ENCODE measurements around the gene CNKSR3. TPM values are rescaled to one million over a fixed set of nuclear protein-coding genes. Genes with fewer than 3 reads are reported as not detected.

Gene CNKSR3
- total RNA-seq, 1 donor from 2014 or later, result not detected

DNA sequence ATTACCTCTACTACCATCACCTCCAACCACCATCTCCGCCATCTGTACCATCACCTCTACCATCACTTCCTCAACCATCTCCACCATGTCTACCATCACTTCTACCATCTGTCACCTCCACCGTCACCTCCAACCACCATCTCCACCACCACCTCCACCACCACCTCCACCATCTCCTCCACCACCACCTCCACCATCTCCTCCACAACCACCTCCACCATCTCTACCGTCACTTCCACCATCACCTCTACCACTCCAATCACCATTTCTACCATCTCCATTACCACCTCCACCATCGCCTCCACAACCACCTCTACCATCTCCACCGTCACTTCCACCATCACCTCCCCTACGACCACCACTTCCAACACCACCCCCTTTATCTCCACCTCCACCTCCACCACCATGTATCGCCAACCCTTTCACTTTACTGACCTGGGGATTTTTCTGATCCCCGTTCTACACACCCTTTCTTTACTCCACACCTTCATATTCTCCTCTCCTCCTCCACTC lies 156.2 kb downstream of the CNKSR3 start:
- intact Hi-C loops (cut with micrococcal nuclease), result no loop called here

DNA sequence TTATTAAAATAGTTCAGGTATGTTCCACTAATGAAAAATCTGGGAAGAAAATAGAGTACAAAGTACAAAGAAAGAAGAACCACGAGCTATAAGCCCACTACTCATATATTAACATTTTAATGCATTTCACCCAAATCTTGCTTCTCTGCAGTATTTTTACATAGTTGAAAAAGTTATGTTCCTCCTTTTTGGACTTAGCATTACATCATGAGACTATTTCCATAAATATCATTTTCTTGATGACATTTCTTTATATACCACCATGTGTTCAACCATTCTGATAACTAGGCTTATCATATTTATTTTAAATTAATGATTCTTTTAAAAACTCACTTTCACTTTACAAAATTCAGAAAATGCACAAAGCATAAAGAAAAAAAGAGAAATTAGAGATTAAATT lies 156.9 kb downstream of the CNKSR3 start:
- intact Hi-C loops (cut with micrococcal nuclease), result no loop called here

DNA sequence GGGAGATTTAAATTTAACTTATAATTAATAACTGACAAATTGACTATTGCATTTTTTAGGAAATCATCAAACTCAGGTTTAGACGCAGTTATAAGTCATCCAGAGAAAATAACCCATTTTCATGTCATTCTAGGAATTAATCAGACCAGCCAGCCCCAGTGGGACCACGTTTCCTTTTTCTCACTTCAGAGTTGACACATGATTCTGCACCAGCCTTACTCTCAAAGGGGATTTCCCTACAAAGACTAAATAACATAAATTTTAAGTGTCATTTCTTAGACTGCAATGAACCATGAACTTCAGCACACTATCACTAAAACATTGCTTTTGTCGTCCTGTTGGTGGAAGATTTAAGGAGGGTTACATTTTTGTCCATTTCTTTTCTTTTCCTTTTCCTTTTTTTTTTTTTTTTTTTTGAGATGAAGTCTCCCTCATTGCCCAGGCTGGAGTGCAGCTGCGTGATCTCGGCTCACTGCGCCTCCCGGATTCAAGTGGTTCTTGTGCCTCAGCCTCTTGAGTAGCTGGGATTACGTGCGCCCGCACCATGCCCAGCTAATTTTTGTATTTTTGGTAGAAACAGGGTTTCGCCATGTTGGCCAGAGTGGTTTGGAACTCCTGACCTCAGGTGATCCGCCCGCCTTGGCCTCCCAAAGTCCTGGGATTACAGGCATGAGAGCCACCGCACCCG lies 157.4 kb downstream of the CNKSR3 start:
- intact Hi-C loops (cut with micrococcal nuclease), result no loop called here

DNA sequence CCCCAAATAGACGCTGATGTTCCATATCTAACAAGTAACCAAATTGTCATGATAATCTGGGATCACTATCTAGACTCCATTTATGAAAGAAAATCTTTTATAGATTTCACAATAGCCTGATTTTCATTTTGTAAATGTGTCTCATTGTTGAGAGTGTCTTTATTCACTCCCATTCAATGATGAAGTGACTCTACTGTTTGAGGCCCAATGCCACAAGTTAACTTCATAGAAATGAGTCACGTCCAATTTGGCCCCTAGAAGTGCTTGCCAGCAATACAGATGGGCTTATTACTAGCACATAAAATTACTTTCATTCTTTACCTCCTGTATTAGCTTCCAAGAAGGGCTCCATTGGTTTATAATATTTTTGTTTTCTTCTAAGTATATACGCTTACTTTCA lies 160.2 kb downstream of the CNKSR3 start:
- intact Hi-C loops (cut with micrococcal nuclease), result no loop called here

DNA sequence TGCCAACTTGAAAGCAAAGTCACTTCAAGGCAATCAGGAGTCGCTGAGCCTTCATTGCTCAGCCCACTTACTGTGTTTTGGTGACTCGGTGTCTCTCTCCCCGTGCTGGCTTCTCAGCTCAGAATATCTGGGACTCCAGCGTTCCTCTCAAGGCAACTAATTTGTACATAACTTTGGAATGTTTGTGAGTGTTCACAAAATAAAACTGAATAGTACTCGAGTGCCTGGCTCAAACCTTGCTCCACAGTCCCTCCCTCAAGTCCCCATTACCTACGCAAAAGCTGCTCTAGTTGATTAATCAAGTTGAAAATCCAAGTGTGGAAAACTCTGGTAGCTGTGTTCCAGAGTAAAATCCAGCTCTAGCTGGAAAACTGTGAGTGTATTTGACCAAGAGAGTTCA lies 162.5 kb downstream of the CNKSR3 start:
- intact Hi-C loops (cut with micrococcal nuclease), result no loop called here

DNA sequence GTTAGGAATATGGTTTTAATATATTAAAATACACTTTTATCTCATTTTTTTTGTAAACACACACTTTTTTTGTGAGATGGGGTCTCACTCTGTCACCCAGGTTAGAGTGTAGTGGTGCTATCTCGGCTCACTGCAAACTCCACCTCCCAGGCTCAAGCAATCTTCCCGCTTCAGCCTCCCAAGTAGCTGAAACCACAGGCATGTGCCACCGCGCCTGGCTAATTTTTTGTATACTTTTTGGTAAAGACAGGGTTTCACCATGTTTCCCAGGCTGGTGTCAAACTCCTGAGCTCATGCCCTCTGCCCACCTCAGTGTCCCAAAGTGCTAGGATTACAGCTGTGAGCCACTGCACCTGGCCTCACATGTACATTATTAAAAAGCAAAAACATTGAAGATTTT lies 164.7 kb downstream of the CNKSR3 start:
- intact Hi-C loops (cut with micrococcal nuclease), result no loop called here

DNA sequence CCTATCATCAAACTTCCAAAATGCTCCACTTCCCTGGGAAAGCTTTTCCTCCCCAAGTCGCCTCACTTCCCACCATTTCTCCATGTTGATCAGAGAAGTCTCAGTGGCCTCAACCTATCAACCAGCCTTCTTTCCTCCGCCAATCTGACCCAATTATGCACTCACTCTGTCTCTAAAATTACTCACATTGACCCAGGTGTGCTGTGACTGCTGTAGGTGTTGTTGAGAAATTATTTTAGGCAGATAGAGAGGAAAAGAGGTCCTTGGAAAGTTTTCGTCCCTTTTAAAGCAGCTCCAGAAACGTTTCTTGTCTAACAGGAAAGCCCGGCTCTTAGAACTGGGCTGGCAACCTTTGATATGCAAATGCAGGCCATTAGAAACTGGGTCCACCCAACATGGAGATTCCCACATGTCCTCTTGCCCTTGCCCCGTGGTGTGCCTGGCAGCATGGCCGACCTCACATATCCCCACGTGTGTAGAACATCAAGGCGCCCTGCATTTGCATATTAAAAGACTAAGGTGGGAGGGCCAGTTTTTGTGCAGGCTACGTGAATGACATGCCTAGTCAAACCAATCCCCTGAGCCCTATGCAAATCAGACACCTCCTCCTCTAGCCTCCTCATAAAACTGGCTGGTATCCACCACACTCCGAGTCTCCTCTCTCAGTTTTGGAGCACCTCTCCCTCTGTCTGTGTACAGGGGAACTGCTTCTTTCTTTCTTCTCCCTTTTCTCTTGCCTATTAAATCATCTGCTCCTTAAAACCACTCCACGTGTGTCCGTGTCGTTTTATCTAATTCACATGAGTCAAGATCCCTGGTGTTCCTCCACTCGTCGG lies 166.8 kb downstream of the CNKSR3 start:
- intact Hi-C loops (cut with micrococcal nuclease), result no loop called here

DNA sequence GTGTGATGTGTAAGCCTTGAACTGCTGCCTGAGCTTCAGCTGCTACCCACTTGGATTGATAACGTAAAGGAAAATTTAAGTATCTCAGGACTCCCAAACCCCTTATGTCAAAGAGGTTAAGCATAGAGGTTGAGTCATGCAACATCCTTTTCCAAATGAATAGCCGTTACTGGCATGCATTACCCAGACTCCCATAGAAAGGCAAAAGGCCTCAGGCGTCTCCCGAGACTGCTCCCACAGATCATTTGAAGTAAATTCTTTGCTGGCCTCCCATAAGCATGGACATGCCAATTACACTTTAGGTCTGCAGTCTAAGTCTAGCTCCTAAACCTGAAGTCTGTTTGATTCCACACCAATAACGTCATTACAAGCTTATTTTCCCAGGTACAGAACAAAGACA lies 168.6 kb downstream of the CNKSR3 start:
- intact Hi-C loops (cut with micrococcal nuclease), result no loop called here

DNA sequence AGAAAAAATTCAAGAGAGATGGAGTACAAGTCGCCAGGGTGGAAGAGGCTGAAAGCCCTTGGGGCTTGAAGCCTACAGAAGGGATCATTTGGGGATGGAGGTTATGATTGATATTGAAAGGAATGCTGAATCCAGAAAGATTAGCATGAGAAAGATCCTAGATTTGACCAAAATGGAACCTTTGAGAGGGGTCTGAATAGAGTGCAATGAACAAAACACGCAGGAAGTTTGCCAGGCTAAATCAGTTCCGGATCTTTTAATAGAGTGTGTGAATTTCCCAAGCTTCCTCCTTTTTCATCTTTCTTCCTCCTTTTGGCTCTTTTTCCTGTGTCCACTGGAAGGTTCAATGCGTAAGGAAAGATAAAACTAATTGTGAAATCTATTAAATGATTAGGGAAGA lies 169.1 kb downstream of the CNKSR3 start:
- intact Hi-C loops (cut with micrococcal nuclease), result no loop called here

Other genes with a start within 250 kb of the CNKSR3 start
- gene IPCEF1, start 153.9 kb downstream of the CNKSR3 start, total RNA-seq, result 9.5 and 10.2 TPM in 2 replicates
- gene SCAF8, start 222.7 kb upstream of the CNKSR3 start, total RNA-seq, result 38.2 and 39.8 TPM in 2 replicates